Fibroblast of pulmonary artery (primary cell): ENCODE data around the gene RNF150.

ENCODE experiments used
- DNase-seq: peaks from one replicate; pipeline ENCODE4 v3.0.0-alpha.2; 2010; ENCODE audit warnings: low read depth
- H3K4me3 ChIP-seq: replicated peaks from 2 replicates; pipeline ENCODE4 v1.5.1; 2011; ENCODE audit warnings: low read depth, mild to moderate bottlenecking, control low read depth, low read length, moderate library complexity
- TF ChIP-seq, protein P1 (sequence below): IDR thresholded peaks from 2 replicates; pipeline ENCODE4 v1.5.1; 2011; ENCODE audit warnings: mild to moderate bottlenecking, control low read depth, low read length, inconsistent platforms; ENCODE audit errors: missing control alignments

Gene RNF150

DNA sequence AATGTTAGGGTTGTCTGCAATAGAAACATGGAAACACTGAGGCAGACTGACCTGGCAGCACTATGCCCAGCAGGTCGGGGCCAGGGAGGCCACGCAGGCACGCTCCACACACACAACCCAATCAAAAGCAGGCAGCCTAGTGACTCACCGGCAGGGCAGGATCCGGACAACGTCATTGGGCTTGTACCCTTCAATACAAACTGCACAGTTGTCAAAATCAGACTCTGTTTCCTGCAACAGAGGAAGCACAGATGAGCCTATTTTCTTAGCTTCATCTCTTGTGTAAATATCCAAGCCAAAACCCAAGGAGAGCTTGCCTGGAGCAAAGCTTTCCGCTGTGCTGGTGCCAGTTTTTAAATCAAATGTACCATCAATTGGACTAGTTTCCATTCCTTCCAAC is 185.8 kb downstream of the RNF150 start:
- no peak overlapping the region for H3K4me3 ChIP-seq
- no peak for DNase-seq
- TF ChIP-seq, protein P1, sequence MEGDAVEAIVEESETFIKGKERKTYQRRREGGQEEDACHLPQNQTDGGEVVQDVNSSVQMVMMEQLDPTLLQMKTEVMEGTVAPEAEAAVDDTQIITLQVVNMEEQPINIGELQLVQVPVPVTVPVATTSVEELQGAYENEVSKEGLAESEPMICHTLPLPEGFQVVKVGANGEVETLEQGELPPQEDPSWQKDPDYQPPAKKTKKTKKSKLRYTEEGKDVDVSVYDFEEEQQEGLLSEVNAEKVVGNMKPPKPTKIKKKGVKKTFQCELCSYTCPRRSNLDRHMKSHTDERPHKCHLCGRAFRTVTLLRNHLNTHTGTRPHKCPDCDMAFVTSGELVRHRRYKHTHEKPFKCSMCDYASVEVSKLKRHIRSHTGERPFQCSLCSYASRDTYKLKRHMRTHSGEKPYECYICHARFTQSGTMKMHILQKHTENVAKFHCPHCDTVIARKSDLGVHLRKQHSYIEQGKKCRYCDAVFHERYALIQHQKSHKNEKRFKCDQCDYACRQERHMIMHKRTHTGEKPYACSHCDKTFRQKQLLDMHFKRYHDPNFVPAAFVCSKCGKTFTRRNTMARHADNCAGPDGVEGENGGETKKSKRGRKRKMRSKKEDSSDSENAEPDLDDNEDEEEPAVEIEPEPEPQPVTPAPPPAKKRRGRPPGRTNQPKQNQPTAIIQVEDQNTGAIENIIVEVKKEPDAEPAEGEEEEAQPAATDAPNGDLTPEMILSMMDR: no peak

DNA sequence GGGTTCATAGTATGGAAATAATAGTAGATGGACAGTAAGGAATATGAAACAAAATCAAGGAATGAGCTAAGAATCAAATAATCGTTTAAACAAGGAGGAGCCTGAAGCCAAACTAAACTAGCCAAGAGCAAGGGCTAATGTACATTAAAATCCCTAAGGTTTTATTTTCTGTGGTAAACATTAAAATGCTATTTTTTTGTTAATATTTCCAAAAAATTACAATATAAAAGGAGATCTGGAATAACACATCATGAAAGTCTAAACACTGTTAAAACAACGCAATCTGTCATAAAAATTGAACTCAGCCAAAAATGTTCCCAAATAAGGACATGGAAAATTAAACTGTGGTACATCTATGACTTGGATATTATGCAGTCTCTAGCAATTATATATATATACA is 188.2 kb downstream of the RNF150 start:
- no peak overlapping the region for H3K4me3 ChIP-seq
- TF ChIP-seq, protein P1: no peak
- DNase-seq: no peak

DNA sequence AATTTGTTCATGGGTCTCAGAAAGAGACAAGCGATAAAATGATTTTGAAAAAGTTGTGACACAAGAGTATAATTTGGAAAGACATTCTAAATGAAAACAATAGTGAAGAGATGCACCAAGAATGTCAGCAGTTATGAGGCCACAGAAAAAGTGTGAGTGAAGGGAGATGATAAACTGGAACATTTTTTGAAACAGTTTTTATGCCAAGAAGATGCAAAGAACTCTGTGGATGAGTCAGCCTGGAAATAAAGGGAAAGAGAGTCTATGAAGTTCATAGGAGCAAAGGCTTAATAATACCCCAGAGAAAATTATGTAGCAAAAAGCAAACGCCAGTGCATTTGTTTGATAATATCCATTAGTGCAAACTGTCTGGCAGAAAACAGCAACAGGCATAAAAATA is 188.7 kb downstream of the RNF150 start:
- TF ChIP-seq, protein P1: no peak
- H3K4me3 ChIP-seq: no peak overlapping the region
- DNase-seq: peak; percentile 66

DNA sequence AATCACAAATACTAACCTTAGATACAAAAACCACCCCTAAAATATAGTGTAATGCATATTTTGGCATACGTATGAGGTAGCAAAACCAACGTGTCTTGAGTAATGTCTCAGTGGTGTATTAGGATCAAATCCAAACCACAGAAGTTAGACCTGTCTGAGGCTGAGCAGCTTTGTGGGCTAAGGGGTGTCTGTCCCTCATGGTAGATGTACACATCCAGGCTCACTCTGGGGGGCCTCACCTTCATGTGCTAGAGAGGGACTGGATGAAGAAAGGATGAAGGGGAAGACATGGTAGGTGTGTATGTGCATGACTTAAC is 189.1 kb downstream of the RNF150 start:
- no peak overlapping the region for H3K4me3 ChIP-seq
- peak; percentile 71 for DNase-seq
- TF ChIP-seq, protein P1: no peak

DNA sequence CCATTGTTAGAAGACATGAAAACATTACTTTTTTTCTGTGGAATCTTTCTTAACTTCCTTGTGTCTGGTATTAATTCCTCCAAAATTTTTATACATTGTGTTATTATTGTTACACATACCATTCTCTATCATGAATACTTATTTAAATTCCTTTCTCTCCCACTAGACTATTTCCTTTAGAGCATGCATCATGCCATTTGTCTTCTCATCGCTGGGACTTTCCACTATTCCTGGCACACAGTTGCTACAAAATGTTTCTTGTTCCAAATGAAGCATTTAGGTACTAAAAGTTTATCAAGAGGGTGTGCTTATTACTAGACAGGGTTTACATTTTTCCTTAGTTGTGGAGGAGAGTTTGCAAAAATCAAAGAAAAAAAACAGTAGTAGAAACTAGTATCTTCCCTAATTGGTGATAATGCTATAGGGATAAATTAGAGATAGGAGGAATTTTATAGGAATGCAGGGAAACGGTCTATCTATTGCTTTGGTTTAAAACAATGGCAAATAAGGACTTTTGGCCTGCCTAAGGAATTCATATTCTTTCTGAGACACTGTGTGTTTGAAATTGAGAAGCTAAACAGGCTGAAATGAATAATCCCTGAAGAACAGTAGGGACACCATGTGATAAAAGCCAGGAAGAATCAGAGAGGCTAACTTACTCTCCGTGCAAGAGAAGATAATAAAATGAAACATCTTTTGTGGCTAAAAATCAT is 189.6 kb downstream of the RNF150 start:
- TF ChIP-seq, protein P1: no peak
- H3K4me3 ChIP-seq: no peak overlapping the region

GRCh38 chr4:140940589-140940988 is 192.7 kb downstream of the RNF150 start:
- no peak overlapping the region for H3K4me3 ChIP-seq
- no peak for DNase-seq
- TF ChIP-seq, protein P1: no peak

More for the DNA sequence above, 189.6 kb downstream of the RNF150 start:
- DNase-seq: peak; percentile 81

DNA sequence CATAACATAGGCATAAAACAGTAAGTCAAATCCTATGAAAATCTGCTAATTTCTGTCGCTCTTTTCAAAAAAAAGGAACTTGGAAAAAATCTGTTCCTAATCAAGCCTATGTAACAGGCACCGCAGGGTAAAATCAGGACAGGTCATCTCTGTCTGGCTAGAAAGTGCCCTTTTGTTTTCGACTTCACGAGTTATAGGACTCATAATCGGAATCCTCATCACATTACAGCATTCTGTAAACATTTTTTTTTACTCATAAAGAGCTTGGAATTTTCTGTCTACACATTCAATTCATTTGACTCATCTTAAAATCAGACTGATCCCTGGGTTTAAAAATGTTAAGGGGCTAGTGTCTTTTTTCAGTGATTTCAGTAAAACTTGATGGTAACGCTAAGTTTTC is 195.4 kb downstream of the RNF150 start:
- DNase-seq: peak; percentile 48
- H3K4me3 ChIP-seq: no peak overlapping the region
- TF ChIP-seq, protein P1: no peak
